HG03097 (cell line): ENCODE measurements around the gene UBAP1L.
A peak's percentile ranks its signal among the peaks of the same experiment; 100 is the strongest.
"Not testable (repeated sequence)": the region's sequence is repeated elsewhere in the genome, so short reads cannot be mapped to it uniquely, and the experiment has no call there.

Experiments
- ATAC-seq: cut with Tn5 transposase; IDR thresholded peaks from one replicate; pipeline ENCODE4 v1.9.1; 2021; ENCODE audit not compliant: unreplicated experiment, low FRiP score

UBAP1L gene

GRCh38 chr15:65050270-65050669, 64.7 kb downstream of the UBAP1L start:
- no peak for ATAC-seq

- ATAC-seq: peak; percentile 75
Measured at GRCh38 chr15:65049418-65049840, 65.6 kb downstream of the UBAP1L start.

GRCh38 chr15:65048241-65048640, 66.8 kb downstream of the UBAP1L start:
- ATAC-seq: no peak

- no peak for ATAC-seq
Measured at GRCh38 chr15:65044724-65045481, 70.1 kb downstream of the UBAP1L start, which contains the start of gene SLC51B. Gene SLC51B (plus strand): TSS chr15:65045387. CDS start chr15:65050005, 4,618 bp downstream.

GRCh38 chr15:65044218-65044617, 70.8 kb downstream of the UBAP1L start:
- not testable (repeated sequence) for ATAC-seq

- no peak for ATAC-seq
Measured at GRCh38 chr15:65042776-65043327, 72.1 kb downstream of the UBAP1L start.
